Omental fat pad (tissue), 4 donors: Measurements from ENCODE around the gene APOA1. TPM values are rescaled to one million over a fixed set of nuclear protein-coding genes. Genes with fewer than 3 reads are reported as not detected.

Experiments used
- ATAC-seq: fragments of 150-250 bp; one replicate; pipeline ENCODE4 v1.9.1; 2016; ENCODE audit warnings: mild to moderate bottlenecking, moderate library complexity; ENCODE audit not compliant: low FRiP score
- DNase-seq: peaks from one replicate; pipeline ENCODE4 v3.0.0-alpha.2; 2019; ENCODE audit warnings: low spot score
- total RNA-seq, 4 donors: library from RNA; depleted of rRNA; stranded (reverse); fragments of >200 nt; gene quantifications; one replicate each; pipeline ENCODE4 v1.1.0, GENCODE V29; 2016
- TF ChIP-seq, protein P1 (sequence below), 3 donors: fragments of 450-650 bp; IDR thresholded peaks; one replicate each; pipeline ENCODE4 v1.5.1; 2016 to 2017; ENCODE audit warnings: antibody characterized with exemption in 3 of 3, mild to moderate bottlenecking in 3 of 3, moderate library complexity in 2 of 3

Gene APOA1
- total RNA-seq, result 1 to 10 TPM in 2 of 4 donors, not detected in 2; 1.0 to 1.1 TPM

DNA sequence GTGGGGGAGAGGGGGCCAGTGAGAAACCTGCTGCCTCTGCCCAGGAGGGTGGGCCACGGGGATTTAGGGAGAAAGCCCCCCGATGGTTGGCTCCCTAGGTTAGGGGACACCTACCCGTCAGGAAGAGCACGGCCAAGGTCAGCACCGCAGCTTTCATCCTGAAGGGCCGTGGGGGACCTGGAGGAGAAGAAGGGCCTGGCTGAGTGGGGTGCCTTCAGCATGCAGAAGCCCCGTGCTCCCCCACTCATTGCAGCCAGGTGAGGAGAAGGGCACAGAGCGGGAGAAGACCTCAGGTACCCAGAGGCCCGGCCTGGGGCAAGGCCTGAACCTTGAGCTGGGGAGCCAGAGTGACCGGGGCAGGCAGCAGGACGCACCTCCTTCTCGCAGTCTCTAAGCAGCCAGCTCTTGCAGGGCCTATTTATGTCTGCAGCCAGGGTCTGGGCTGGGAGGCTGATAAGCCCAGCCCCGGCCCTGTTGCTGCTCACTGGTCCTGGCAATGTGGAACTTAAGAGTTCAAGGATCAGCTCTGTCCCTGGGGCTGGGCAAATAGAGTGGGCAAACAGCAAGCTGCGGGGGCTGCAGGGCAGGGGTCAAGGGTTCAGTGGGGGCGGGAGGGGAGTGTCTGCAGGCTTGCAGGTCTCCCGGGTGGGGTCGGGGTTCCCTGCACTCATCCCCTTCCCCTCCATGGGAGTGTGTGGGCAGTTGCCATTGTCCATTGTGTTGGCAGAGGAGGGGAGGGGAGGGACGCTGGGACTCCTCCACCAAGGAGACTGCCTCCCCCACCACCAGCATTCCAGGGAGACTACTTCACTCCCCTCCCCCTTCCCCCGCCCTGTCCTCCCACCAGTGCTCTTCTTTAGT is at the start of gene APOA1:
TSS of gene APOA1 (minus strand) at position 392 of the 861 bp plus-strand sequence. CDS start at position 157, 235 bp downstream.
- ATAC-seq (no peak), DNase-seq (no peak)
- TF ChIP-seq, protein P1, sequence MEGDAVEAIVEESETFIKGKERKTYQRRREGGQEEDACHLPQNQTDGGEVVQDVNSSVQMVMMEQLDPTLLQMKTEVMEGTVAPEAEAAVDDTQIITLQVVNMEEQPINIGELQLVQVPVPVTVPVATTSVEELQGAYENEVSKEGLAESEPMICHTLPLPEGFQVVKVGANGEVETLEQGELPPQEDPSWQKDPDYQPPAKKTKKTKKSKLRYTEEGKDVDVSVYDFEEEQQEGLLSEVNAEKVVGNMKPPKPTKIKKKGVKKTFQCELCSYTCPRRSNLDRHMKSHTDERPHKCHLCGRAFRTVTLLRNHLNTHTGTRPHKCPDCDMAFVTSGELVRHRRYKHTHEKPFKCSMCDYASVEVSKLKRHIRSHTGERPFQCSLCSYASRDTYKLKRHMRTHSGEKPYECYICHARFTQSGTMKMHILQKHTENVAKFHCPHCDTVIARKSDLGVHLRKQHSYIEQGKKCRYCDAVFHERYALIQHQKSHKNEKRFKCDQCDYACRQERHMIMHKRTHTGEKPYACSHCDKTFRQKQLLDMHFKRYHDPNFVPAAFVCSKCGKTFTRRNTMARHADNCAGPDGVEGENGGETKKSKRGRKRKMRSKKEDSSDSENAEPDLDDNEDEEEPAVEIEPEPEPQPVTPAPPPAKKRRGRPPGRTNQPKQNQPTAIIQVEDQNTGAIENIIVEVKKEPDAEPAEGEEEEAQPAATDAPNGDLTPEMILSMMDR (IDR thresholded peaks at IDR 0.05), result no peak

DNA sequence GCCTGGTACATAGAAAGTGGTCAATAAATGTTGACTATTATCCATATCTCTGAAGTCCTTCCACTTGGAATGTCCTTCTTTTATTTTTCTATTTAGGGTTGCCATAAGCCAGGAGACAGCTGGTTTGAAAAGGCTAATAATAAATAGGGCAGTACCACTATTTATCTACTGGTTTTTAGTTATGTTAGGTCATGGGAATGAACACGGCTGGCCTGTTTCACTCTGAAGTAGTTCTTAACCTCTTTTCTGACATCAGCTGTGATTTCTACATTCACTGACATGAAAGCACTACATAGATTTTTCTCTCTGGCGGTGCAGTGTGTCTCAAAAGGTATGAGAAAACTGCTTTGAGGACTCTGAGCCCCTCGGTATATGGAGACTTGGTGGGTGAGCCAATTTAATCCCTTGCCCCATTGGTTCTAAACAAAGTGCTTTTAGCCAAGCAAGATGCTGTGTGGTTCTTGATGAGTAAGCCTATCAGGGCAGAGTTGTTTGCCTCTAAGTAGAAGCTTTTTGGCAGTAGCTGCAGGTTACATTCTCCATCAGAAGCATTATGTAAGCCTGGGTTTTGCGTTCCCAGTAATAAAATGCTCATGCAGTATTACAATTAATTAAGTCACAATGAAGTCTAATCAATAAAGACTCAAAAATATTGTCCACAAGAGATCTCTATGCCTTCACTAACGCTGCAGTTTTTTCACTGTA is 48.7 kb upstream of the APOA1 start:
- ATAC-seq (peak; percentile 77), DNase-seq (no peak)
- TF ChIP-seq, protein P1 (IDR thresholded peaks at IDR 0.05), result no peak

DNA sequence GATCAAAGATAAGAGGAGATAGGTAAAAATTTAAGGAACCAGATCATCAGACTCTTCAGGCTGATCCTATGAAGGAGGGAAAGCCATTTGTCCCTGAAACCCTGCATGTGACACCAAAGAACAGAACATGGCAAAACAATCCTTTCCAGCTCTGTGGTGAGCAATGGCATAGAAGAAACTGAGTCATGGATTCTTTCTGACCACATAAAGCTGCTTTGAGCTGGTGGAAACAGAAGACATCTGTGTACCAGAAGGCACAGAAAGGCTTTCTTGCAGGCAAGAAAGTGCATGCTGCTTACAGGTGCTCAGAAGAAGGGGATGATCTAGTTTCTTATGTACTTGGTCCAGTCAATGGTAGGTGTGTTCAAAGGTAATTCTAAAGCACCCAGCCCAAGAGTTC is 45.0 kb upstream of the APOA1 start:
- TF ChIP-seq, protein P1 (IDR thresholded peaks at IDR 0.05), result no peak
- ATAC-seq (no peak), DNase-seq (no peak)

DNA sequence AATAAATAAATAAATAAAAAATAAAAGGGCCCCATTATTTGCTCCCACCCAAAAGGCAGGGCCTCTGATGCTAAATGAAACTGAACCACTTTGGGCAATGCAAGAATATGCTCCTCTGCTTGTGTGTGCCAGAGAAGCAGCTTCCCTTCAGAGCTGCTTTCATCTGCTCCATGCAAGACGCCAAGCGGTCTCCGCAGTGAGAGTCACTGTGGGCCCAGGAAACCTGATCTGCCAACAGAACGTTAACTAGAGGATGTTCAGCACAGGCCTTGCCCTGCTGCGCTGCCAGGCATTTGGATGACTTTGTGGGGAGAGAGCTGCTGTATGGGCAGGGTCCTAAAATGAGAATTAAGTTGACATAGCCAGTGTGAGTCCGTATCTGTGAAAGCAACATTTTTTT is 43.7 kb upstream of the APOA1 start:
- TF ChIP-seq, protein P1 (IDR thresholded peaks at IDR 0.05), result no peak
- DNase-seq (no peak), ATAC-seq (no peak)

DNA sequence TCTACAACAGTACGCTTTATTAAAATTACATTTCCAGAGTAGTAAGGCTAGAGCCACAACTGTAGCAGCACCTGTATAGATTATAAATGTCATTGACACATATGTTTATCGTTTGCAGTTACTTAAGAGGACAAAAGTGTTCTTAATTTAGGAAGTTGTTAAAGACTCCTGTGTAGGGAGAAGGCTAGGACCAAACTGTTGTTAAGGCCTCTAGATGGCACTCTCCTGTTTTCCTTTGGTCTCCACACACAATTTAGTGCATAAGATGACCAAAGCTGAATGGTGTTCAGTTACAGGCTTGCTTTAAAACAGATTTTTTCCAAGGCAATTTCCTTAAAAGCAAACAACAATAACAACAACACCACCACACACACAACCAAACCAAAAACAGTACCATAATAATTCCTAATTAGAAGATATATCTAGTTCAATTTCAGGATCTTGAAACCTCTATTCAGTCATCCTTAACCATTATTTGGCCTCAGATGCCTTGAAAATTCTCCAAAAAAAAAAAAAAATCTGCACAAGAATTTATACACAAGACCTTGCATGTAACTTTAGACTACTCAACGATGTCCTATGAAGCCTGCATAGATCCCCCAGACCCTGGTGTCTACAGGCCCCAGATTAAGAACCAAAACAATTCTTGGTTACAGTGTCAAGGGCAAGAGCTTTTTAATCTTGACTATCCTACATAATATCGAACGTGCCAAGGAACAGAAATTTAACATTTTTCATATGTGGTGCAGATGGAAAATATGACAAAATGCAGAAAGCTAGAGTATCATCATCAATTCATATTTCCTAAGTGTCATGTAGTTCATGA is 42.6 kb upstream of the APOA1 start:
- peak; percentile 58 for ATAC-seq

DNA sequence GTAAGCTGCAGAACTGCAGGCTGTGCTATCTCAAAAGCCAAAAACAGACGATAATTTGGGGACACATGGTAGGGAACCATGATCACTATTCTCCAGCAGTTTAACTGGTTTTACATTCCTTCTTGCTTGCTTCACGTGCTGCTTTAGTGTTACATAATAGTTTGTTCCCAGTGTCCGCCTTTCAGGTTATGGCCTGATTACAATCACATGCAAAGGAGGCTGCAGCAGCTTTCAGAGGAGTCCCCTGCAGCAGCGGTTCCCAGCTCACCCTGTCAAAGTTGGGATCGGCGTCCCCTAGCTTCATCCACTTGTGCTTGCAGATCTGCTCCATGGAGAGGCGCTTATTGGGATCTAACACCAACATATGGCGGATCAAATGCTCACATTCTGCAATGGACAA is 39.2 kb upstream of the APOA1 start:
- no peak for ATAC-seq
- TF ChIP-seq, protein P1 (IDR thresholded peaks at IDR 0.05), result no peak

More for the DNA sequence above, 42.6 kb upstream of the APOA1 start:
- TF ChIP-seq, protein P1 (IDR thresholded peaks at IDR 0.05), result no peak
- DNase-seq, result no peak

More for the DNA sequence above, 39.2 kb upstream of the APOA1 start:
- DNase-seq, result no peak
